ENCODE results near the gene RPL18A.

- no peak for TF ChIP-seq GATA2 (IDR thresholded peaks at IDR 0.05; ENCODE audit: low read depth, low read length)
- no peak for TF ChIP-seq GATA3 (IDR thresholded peaks at IDR 0.05; ENCODE audit: low read depth, low read length)
Measured at GRCh38 chr19:17902701-17903100, 43.0 kb downstream of the RPL18A start.

Measured in SH-SY5Y (cell line).